ENCODE measurements around the gene GRK3.

GRK3 gene

DNA sequence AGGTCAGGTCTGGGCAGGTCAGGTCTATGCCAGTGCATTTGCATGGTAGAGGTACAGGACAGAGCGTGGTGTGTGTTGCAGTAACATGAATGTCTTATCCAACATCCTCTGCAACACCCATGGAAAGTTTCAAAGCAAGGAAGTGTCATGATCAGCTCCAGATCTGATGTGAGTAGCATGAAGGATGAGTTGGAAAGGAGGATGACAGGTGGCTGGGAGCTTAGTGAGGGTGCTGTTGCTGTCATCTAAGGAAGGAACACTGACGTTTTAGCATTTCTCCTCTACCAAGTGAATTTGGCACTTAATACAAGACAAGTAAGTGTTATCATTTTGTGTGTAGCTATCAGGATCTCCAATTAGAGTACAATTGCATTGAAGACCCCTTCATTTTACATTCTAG is 65.1 kb downstream of the GRK3 start:
- DNase-seq, result no peak

GRCh38 chr22:25630447-25630846 is 66.0 kb downstream of the GRK3 start:
- no peak for DNase-seq

DNA sequence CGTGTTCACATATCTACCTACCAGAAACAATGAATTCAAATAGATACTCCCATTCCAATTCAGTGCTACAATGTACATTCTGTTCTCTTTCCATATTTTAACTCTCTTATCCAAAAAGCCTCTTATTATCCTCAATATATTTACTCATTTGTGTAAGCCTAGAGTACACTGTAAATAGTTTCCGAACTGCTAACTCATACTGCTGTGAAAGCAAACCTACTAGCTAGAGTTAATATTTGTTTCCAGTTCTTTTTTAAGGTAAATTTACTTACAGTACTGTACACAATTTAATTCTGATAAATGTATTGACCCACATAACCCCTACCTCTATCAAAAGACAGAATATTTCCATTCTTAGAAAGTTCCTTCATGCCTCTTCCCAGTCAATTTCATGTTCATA is 71.8 kb downstream of the GRK3 start:
- no peak for DNase-seq

- DNase-seq, result no peak
Observed at GRCh38 chr22:25637032-25637431, 72.6 kb downstream of the GRK3 start.

GRCh38 chr22:25637672-25638071 is 73.2 kb downstream of the GRK3 start:
- no peak for DNase-seq

GRCh38 chr22:25638638-25639037 is 74.2 kb downstream of the GRK3 start:
- DNase-seq, result no peak

DNA sequence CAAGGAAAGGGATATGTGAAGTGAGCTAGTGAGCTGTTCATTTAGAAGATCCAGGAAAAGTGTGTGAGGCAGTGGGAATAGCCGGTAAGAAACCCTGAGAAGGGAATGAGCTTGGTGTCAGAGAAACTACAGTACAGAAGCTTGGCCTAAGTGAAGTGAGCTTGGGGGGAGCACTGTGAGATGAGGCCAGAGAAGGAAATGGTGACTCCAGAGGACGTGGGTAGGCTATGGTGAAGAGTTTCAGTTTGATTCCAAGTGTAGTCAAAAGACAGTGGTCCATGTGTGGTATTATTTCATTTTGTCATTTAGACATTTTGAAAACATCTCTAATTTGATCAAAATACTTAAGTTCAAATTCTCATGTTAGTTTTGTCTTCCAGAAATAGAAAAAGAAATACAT is 77.2 kb downstream of the GRK3 start:
- no peak for DNase-seq

- DNase-seq, result no peak
Observed at GRCh38 chr22:25643232-25644000, 78.9 kb downstream of the GRK3 start.

DNA sequence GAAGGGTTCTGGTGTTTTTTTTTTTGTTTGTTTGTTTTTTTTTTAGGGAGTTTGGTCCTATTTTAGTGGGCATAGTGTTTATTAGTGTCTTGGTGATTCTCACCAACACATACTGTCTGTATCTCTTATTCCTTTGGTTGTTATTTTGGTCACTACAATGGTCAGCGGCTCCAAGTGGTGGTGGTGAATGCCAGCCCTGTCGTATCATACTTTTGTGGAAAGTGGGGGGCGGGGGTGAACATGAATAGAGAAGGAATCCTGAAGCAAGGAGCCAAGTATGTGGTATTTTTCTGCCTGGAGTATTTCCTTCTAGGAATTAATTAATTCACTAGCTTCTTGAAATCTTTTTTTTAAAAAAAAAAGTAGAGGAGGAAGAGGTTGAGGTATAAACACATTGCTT is 79.6 kb downstream of the GRK3 start:
- DNase-seq, result no peak

GRCh38 chr22:25645266-25645665 is 80.8 kb downstream of the GRK3 start:
- DNase-seq, result no peak

DNA sequence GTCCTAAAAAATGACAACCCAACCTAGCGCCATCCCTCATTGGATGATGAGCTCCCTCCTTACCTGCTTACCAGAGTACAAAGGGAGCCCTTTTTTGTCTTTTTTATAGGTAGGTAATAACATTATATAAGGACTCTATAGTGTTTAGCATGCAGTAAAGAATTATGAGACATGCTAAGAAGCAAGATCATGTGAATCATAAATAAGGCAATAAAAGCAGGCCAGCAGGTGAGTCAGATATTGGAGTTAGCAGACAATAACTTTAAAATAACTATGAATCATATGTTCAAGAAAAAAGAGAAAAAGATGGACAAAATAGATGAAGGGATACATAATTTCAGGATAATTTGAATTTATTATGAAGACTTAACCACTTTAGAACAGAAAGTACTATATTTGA is 81.5 kb downstream of the GRK3 start:
- DNase-seq, result no peak

DNA sequence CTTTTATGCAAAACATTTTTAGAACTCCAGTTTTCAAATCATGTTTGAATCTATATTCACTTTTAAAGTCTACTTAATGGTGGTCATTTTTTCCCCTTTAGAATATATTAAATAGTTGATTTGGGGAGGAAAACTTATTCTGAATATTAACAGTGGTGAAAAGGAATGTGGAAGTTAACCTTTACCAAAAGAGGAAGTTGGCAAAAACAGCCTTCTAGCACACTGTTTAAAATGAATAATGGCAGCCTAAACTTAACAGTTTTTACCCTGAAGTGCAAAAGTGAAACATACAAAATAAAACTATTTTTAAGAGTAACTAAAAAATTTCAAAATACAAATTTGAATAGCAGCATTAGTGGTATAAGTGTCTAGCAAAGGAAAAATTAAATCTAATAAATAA is 86.4 kb downstream of the GRK3 start:
- DNase-seq, result no peak

DNA sequence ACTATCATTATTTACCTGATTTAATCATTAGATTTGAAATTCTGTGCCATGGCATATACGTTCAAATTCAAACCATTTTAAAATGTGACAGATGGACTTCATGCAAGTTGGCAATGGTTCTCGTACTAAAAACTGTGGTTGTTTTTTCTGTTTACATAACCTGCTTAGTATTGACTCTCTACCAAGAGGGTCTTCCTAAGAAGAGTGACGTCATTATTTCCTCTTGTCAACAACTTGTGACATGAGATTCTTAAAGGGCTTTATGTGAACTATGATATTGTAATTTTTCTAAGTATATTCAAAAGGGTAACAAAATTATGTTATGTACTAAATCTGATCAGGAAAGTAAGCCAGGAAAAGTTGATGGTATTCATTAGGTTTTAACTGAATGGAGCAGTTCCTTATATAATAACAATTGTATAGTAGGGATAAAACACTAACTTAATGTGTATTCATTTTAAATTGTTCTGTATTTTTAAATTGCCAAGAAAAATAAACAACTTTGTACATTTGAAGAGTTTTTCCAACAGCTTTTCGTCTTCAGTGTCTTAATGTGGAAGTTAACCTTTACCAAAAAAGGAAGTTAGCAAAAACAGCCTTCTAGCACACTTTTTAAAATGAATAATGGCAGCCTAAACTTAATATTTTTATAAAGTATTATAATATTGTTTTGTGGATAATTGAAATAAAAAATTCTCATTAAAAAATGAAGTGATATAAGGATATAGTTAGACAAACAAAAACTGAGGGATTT is 87.0 kb downstream of the GRK3 start:
- no peak for DNase-seq

DNA sequence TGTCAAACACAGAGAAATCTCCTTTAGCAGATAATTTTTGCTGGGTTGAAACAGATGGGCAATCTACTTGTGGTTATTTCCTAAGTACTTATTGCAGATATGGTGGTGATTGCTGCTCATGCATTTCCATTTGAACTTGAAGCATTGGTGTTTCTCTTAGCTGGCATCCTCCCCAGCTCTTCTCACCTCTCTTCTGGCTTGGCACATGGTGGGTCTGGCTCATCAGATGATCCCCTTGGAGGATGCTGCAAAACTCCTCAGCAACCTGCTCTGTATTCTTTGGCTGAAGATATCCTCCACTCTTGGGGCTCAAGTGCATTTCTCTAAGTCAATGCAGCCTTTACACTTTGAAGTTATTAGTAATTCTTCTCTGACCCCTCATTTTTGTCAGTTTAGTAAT is 90.2 kb downstream of the GRK3 start:
- DNase-seq, result no peak

DNA sequence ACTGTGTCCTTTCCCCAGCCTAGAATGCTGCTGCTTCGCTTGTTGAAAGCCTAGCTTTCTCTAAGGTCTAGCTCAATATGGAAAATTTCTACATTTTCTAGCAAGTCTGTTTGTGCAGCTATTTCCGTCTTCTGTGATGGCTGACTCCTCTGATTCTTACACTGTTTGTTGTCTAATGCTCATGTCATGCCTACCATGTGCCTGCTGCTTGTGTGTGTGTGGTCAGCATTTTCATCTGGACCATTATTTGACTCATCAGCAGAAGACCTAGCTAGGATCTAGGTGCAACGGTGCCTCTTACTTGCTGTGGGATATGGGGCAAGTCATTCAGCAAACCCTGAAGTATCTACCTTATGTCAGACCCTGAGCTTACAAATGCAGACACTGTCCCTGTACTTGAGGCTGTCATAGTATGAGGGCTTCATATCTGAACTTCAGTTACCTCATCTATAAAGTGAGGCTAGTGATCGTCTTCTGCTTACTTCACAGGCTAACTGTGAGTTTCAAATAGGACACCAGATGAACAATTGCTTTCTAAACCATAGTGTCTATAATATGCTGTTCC is 91.0 kb downstream of the GRK3 start:
- no peak for DNase-seq

DNA sequence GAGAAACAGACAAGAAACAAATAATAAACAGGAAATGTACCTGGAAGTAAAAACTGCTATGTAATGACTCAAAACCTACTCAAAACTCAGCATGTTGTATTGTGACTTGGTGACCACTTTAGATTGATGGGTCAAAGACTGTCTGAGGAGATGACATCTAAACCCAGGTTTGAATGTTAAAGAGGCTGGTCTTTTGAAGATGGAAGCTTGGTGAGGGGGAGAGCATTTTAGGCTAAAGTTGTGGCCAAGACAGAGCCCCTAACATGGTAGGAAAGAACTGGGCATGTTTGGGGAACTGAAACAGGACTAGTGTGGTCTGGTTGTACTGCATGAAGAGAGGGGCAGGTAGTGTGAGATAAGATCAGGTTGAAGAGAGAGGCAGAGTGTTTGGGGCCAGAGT is 92.2 kb downstream of the GRK3 start:
- no peak for DNase-seq

GRCh38 chr22:25658633-25659032 is 94.2 kb downstream of the GRK3 start:
- DNase-seq, result no peak

GRCh38 chr22:25659413-25659812 is 94.9 kb downstream of the GRK3 start:
- DNase-seq, result no peak

DNA sequence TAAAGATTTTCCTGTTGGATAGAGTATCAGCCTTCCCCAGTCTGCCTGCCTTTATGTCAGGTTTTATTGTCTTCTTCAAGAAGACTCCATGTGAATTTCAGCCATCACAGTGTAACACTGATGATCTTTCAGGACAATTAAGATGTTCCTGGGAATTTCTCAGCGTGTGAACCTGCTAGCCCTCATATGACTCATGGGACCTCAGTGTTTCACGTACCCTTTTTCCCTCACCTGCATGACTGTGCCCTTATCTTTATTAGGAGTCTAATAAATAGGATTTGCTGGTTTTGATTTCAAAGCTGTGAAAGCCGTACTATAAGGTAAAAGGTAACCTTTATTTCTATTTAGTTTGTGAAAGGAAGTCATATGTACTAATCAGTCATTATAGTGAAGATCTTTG is 95.9 kb downstream of the GRK3 start:
- DNase-seq, result no peak

- no peak for DNase-seq
Observed at GRCh38 chr22:25661073-25661472, 96.6 kb downstream of the GRK3 start.

GRCh38 chr22:25663654-25664053 is 99.2 kb downstream of the GRK3 start:
- no peak for DNase-seq

GRCh38 chr22:25666308-25666707 is 101.8 kb downstream of the GRK3 start:
- no peak for DNase-seq

DNA sequence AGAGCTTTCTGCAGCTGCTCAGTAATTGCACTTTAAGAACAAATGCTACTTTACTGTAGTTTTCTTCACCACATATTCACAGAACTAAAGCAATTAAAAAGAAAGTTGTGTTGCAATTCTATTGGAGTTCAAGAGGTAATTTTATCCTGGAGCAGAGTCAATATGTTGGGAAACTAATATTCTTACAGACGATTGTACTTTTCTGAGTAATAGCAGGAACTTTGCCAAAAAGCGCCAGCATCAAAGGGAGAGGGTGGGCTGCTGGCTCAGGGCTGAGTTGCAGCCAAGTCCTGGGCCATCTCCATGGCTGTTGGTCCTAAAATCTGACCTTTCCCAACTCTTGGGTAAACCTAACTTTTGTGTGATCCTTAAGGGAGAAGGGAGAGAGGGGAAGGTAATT is 104.0 kb downstream of the GRK3 start:
- no peak for DNase-seq
